ENCODE results near the gene SYNCRIP.

DNA sequence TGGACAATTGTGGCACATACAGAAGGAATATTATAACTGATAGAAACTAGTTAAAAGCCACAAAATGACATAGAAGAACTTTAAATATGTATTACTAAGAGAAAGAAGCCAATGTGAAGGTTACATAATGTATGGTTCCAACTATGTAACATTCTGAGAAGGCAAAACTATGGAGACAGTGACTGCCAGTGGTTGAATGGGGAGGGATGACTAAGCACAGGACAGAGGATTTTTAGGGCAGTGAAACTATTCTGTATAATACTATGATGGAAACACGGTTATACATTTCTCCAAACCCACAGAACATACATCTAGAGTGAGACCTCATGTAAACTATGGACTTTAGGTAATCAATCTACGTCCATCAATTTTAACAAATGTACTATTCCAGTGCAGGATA, 22.4 kb downstream of the SYNCRIP start:
- TF ChIP-seq EZH2phosphoT487 (IDR thresholded peaks at IDR 0.05; ENCODE audit: borderline replicate concordance) (no peak), CTCF (conservative IDR thresholded peaks at IDR 0.05; ENCODE audit: low read length) (no peak)
